NCI-H226 (cell line): Measurements from ENCODE around the gene HHIPL1.

Experiments
- DNase-seq: peaks from one replicate; pipeline ENCODE4 v3.0.0-alpha.2; 2015

HHIPL1 gene

GRCh38 chr14:99677231-99678140 lies 32.6 kb downstream of the HHIPL1 start:
- peak; percentile 98 for DNase-seq

GRCh38 chr14:99678198-99678597 lies 33.3 kb downstream of the HHIPL1 start:
- no peak for DNase-seq

GRCh38 chr14:99679111-99679510 lies 34.2 kb downstream of the HHIPL1 start:
- no peak for DNase-seq

GRCh38 chr14:99679543-99679942 lies 34.6 kb downstream of the HHIPL1 start:
- DNase-seq, result no peak

GRCh38 chr14:99679996-99680395 lies 35.1 kb downstream of the HHIPL1 start:
- DNase-seq, result no peak

- no peak for DNase-seq
These were observed 36.3 kb downstream of the HHIPL1 start for GRCh38 chr14:99681101-99681831.

GRCh38 chr14:99681832-99682148 lies 36.9 kb downstream of the HHIPL1 start:
- no peak for DNase-seq

- peak; percentile 62 for DNase-seq
These were observed 38.1 kb downstream of the HHIPL1 start for GRCh38 chr14:99682809-99683618.

- peak; percentile 99 for DNase-seq
These were observed 38.9 kb downstream of the HHIPL1 start, which contains the start of gene CYP46A1 for GRCh38 chr14:99683619-99684409. Gene CYP46A1 (plus strand): TSS chr14:99684298. CDS start chr14:99684418, 120 bp downstream.

- DNase-seq, result no peak
These were observed 39.5 kb downstream of the HHIPL1 start for GRCh38 chr14:99684410-99684934.

GRCh38 chr14:99685151-99685591 lies 40.2 kb downstream of the HHIPL1 start:
- DNase-seq, result no peak

GRCh38 chr14:99685596-99685995 lies 40.7 kb downstream of the HHIPL1 start:
- DNase-seq, result no peak

GRCh38 chr14:99686557-99687283 lies 41.8 kb downstream of the HHIPL1 start:
- DNase-seq, result no peak

GRCh38 chr14:99687284-99688209 lies 42.6 kb downstream of the HHIPL1 start:
- DNase-seq, result no peak

- no peak for DNase-seq
These were observed 43.3 kb downstream of the HHIPL1 start for GRCh38 chr14:99688210-99688581.

GRCh38 chr14:99688629-99689028 lies 43.7 kb downstream of the HHIPL1 start:
- no peak for DNase-seq

GRCh38 chr14:99689266-99690236 lies 44.6 kb downstream of the HHIPL1 start:
- DNase-seq, result no peak

- no peak for DNase-seq
These were observed 45.7 kb downstream of the HHIPL1 start for GRCh38 chr14:99690636-99691035.
